H9 (cell line): ENCODE results near the gene GNLY. TPM values are rescaled to one million over a fixed set of nuclear protein-coding genes. Genes with fewer than 3 reads are reported as not detected.

ENCODE experiments used
- DNase-seq: peaks from one replicate; pipeline ENCODE4 v3.0.0-alpha.2; 2017
- H2AFZ ChIP-seq: one replicate; pipeline ENCODE4 v1.6.1; 2013; ENCODE audit warnings: mild to moderate bottlenecking, low read length, control low read depth, moderate library complexity
- H2AK5ac ChIP-seq: 2 replicates; pipeline ENCODE4 v1.6.1; 2013; ENCODE audit warnings: low read length, control low read depth, mixed read lengths; ENCODE audit not compliant: insufficient read length
- H2BK120ac ChIP-seq: one replicate; pipeline ENCODE4 v1.6.1; 2013; ENCODE audit warnings: low read depth, mild to moderate bottlenecking, low read length, control low read depth, inconsistent platforms; ENCODE audit not compliant: poor library complexity, severe bottlenecking
- H2BK12ac ChIP-seq: 2 replicates; pipeline ENCODE4 v1.6.1; 2013; ENCODE audit warnings: low read length, control low read depth, mixed read lengths, low read depth; ENCODE audit not compliant: insufficient read length
- H2BK15ac ChIP-seq: 2 replicates; pipeline ENCODE4 v1.6.1; 2013; ENCODE audit warnings: low read depth, low read length, control low read depth
- H2BK20ac ChIP-seq: one replicate; pipeline ENCODE4 v1.6.1; 2013; ENCODE audit warnings: low read depth, mild to moderate bottlenecking, low read length, control low read depth, inconsistent platforms; ENCODE audit not compliant: poor library complexity, severe bottlenecking
- H2BK5ac ChIP-seq: 2 replicates; pipeline ENCODE4 v1.6.1; 2013; ENCODE audit warnings: low read length, control low read depth, mixed read lengths; ENCODE audit not compliant: insufficient read length
- H3K14ac ChIP-seq: 2 replicates; pipeline ENCODE4 v1.6.1; 2013; ENCODE audit warnings: low read length, control low read depth; ENCODE audit not compliant: insufficient read depth
- H3K18ac ChIP-seq: 2 replicates; pipeline ENCODE4 v1.6.1; 2013; ENCODE audit warnings: low read depth, mild to moderate bottlenecking, mixed read lengths, low read length, control low read depth; ENCODE audit not compliant: insufficient read length
- H3K23ac ChIP-seq: 2 replicates; pipeline ENCODE4 v1.6.1; 2013; ENCODE audit warnings: low read length, control low read depth, mixed read lengths, low read depth; ENCODE audit not compliant: insufficient read length
- H3K23me2 ChIP-seq: 2 replicates; pipeline ENCODE4 v1.6.1; 2013; ENCODE audit warnings: low read depth, mild to moderate bottlenecking, mixed read lengths, low read length, control low read depth; ENCODE audit not compliant: insufficient read length, poor library complexity, severe bottlenecking
- H3K27ac ChIP-seq: 2 replicates; pipeline ENCODE4 v1.5.1; 2013; ENCODE audit warnings: low read length, control low read depth, mixed read lengths, low read depth; ENCODE audit not compliant: insufficient read length
- H3K27me3 ChIP-seq: 2 replicates; pipeline ENCODE4 v1.6.1; 2013; ENCODE audit warnings: low read length, control low read depth, inconsistent platforms; ENCODE audit not compliant: insufficient read depth
- H3K4ac ChIP-seq: 2 replicates; pipeline ENCODE4 v1.6.1; 2013; ENCODE audit warnings: low read depth, mild to moderate bottlenecking, control low read depth, inconsistent platforms, low read length, moderate library complexity
- H3K4me1 ChIP-seq: 2 replicates; pipeline ENCODE4 v1.6.1; 2013; ENCODE audit warnings: low read length, control low read depth, inconsistent platforms; ENCODE audit not compliant: insufficient read depth
- H3K4me2 ChIP-seq: 2 replicates; pipeline ENCODE4 v1.6.1; 2013; ENCODE audit warnings: low read length, control low read depth, mixed read lengths; ENCODE audit not compliant: insufficient read length, insufficient read depth
- H3K56ac ChIP-seq: 2 replicates; pipeline ENCODE4 v1.6.1; 2013; ENCODE audit warnings: low read depth, mild to moderate bottlenecking, mixed read lengths, low read length, control low read depth; ENCODE audit not compliant: insufficient read length
- H3K79me1 ChIP-seq: 2 replicates; pipeline ENCODE4 v1.6.1; 2013; ENCODE audit warnings: low read depth, mild to moderate bottlenecking, moderate library complexity, low read length, control low read depth, inconsistent platforms; ENCODE audit not compliant: insufficient read depth, poor library complexity, severe bottlenecking
- H3K79me2 ChIP-seq: 2 replicates; pipeline ENCODE4 v1.6.1; 2013; ENCODE audit warnings: low read length, control low read depth, inconsistent platforms; ENCODE audit not compliant: insufficient read depth
- H3K9ac ChIP-seq: 2 replicates; pipeline ENCODE4 v1.6.1; 2013; ENCODE audit warnings: low read length, control low read depth, mixed read lengths; ENCODE audit not compliant: insufficient read length; ENCODE audit errors: extremely low read depth
- H3K9me3 ChIP-seq: one replicate; pipeline ENCODE4 v1.6.1; 2013; ENCODE audit warnings: low read depth, low read length, inconsistent platforms; ENCODE audit not compliant: control insufficient read depth
- H3T11ph ChIP-seq: one replicate; pipeline ENCODE4 v1.6.1; 2013; ENCODE audit warnings: mild to moderate bottlenecking, low read length, control low read depth, inconsistent platforms
- H4K20me1 ChIP-seq: one replicate; pipeline ENCODE4 v1.6.1; 2013; ENCODE audit not compliant: control insufficient read depth, insufficient read length, insufficient read depth
- H4K5ac ChIP-seq: 2 replicates; pipeline ENCODE4 v1.6.1; 2013; ENCODE audit warnings: low read depth, mild to moderate bottlenecking, mixed read lengths, low read length, control low read depth; ENCODE audit not compliant: insufficient read length
- H4K8ac ChIP-seq: replicated peaks from 2 replicates; pipeline ENCODE4 v1.6.1; 2013; ENCODE audit warnings: low read length, control low read depth, mixed read lengths, low read depth; ENCODE audit not compliant: insufficient read length
- H4K91ac ChIP-seq: 2 replicates; pipeline ENCODE4 v1.6.1; 2013; ENCODE audit warnings: low read depth, mild to moderate bottlenecking, moderate library complexity, mixed read lengths, low read length, control low read depth; ENCODE audit not compliant: insufficient read length
- H3K27ac Mint-ChIP-seq, 3 experiments: 2 replicates in 2 of 3; 3 replicates in 1 of 3; pipeline ENCODE4 v1.8.0; 2020 to 2021; ENCODE audit warnings: mixed read lengths in 3 of 3, mild to moderate bottlenecking in 1 of 3, moderate library complexity in 1 of 3
- H3K27me3 Mint-ChIP-seq: 2 replicates; pipeline ENCODE4 v1.8.0; 2021; ENCODE audit warnings: low read depth, mild to moderate bottlenecking, moderate library complexity, mixed read lengths
- H3K36me3 Mint-ChIP-seq, 3 experiments: 2 replicates in 2 of 3; 3 replicates in 1 of 3; pipeline ENCODE4 v1.8.0; 2020 to 2021; ENCODE audit warnings: low read depth in 3 of 3, mixed read lengths in 3 of 3; ENCODE audit not compliant: insufficient read depth in 1 of 3
- H3K4me1 Mint-ChIP-seq, 2 experiments: 2 replicates each; pipeline ENCODE4 v1.8.0; 2020; ENCODE audit warnings: mixed read lengths in 2 of 2
- H3K4me3 Mint-ChIP-seq, 2 experiments: 2 replicates in 1 of 2; 3 replicates in 1 of 2; pipeline ENCODE4 v1.8.0; 2020 to 2021; ENCODE audit warnings: mild to moderate bottlenecking in 2 of 2, mixed read lengths in 2 of 2, moderate library complexity in 1 of 2
- H3K9me3 Mint-ChIP-seq, 2 experiments: 2 replicates in 1 of 2; 3 replicates in 1 of 2; pipeline ENCODE4 v1.8.0; 2020; ENCODE audit warnings: mild to moderate bottlenecking in 2 of 2, mixed read lengths in 2 of 2, moderate library complexity in 1 of 2
- CTCF ChIP-seq: fragments of 200-600 bp; sonication (generic); conservative IDR thresholded peaks from 3 replicates; pipeline ENCODE4 v1.8.0; 2021; ENCODE audit warnings: antibody characterized with exemption, mild to moderate bottlenecking
- WGBS: extraction: QIAGEN DNeasy Blood & Tissue Kit; methylation state at CpG from one replicate; pipeline ENCODE4 v1.1.7; 2013; ENCODE audit warnings: missing lambda C conversion rate, low lambda C conversion rate, mixed read lengths; ENCODE audit not compliant: insufficient read length; ENCODE audit errors: extremely low coverage; 5-methylcytosine and 5-hydroxymethylcytosine counted together
- total RNA-seq: library from RNA; stranded (reverse); gene quantifications from 2 replicates; pipeline ENCODE4 v1.2.1, GENCODE V29; 2021

The GNLY gene
- total RNA-seq, 1 experiment from 2014 or later: not detected

- H2BK5ac ChIP-seq: no peak overlapping the region
- H3K4me2 ChIP-seq: no peak overlapping the region
- H3K27ac Mint-ChIP-seq: peak overlapping the region in 2 of 3 experiments; percentile 61 to 86; a peak in 2 of 7 replicates
- no peak overlapping the region for H3K9ac ChIP-seq
- no peak overlapping the region for H2BK120ac ChIP-seq
- H3K4me1 Mint-ChIP-seq: peaks cover 3 to 4% of the 10 kb centered on the region in 2 experiments; a peak in 1 of 4 replicates
- peaks cover 7% of the 10 kb centered on the region for H3K27me3 Mint-ChIP-seq
- H4K91ac ChIP-seq: no peak overlapping the region
- H3T11ph ChIP-seq: no peak overlapping the region
- no peak for DNase-seq
- H4K5ac ChIP-seq: no peak overlapping the region
- H2BK12ac ChIP-seq: no peak overlapping the region
- H3K4ac ChIP-seq: no peak overlapping the region
- H4K20me1 ChIP-seq: no peaks in the 10 kb centered on the region
- no peaks in the 10 kb centered on the region for H3K79me2 ChIP-seq
- H3K4me1 ChIP-seq: no peaks in the 10 kb centered on the region
- no peak overlapping the region for H3K56ac ChIP-seq
- TF ChIP-seq CTCF: no peak
- H3K4me3 Mint-ChIP-seq: no peak overlapping the region; a peak in 1 of 5 replicates
- no peak overlapping the region for H2AFZ ChIP-seq
- WGBS: no CpG with 5 or more reads among the region's 11 CpGs
- H3K27me3 ChIP-seq: no peaks in the 10 kb centered on the region
- no peak overlapping the region for H3K23ac ChIP-seq
- H3K79me1 ChIP-seq: no peaks in the 10 kb centered on the region
- no peaks in the 10 kb centered on the region for H3K9me3 ChIP-seq
- no peak overlapping the region for H2AK5ac ChIP-seq
- H3K27ac ChIP-seq: no peak overlapping the region
- no peaks in the 10 kb centered on the region for H3K23me2 ChIP-seq
- no peak overlapping the region; the same call in 1 of the 2 replicates for H3K14ac ChIP-seq
- no peaks in the 10 kb centered on the region for H3K36me3 Mint-ChIP-seq
- no peak overlapping the region for H3K18ac ChIP-seq
- H3K9me3 Mint-ChIP-seq: no peaks in the 10 kb centered on the region
- no peak overlapping the region for H4K8ac ChIP-seq
- no peak overlapping the region for H2BK15ac ChIP-seq
- no peak overlapping the region for H2BK20ac ChIP-seq
Observed at GRCh38 chr2:85666435-85667316, 27.5 kb upstream of the GNLY start.
